Liver (tissue), 9 donors: ENCODE results near the gene KMT5C. TPM values are rescaled to one million over a fixed set of nuclear protein-coding genes. Genes with fewer than 3 reads are reported as not detected.

Experiments
- DNase-seq: peaks from one replicate; pipeline ENCODE4 v3.0.0-alpha.2; 2017; ENCODE audit warnings: low spot score
- H3K27ac ChIP-seq, 2 donors: one replicate each; pipeline ENCODE4 v1.7.0; 2013; ENCODE audit warnings: inconsistent platforms in 2 of 2, low read length in 2 of 2, control low read depth in 1 of 2, low read depth in 1 of 2, mild to moderate bottlenecking in 1 of 2
- H3K27me3 ChIP-seq, 4 donors: one replicate each; pipeline versions ENCODE4 v1.6.1 to v1.7.0; 2013; ENCODE audit warnings: low read length in 3 of 4, inconsistent platforms in 1 of 4, mild to moderate bottlenecking in 1 of 4, moderate library complexity in 1 of 4; ENCODE audit not compliant: control insufficient read depth in 4 of 4, insufficient read depth in 4 of 4
- H3K36me3 ChIP-seq, 4 donors: one replicate each; pipeline versions ENCODE4 v1.6.1 to v1.7.0; 2013; ENCODE audit warnings: low read length in 3 of 4, mild to moderate bottlenecking in 3 of 4, low read depth in 1 of 4, moderate library complexity in 1 of 4; ENCODE audit not compliant: control insufficient read depth in 4 of 4, insufficient read depth in 3 of 4
- H3K4me1 ChIP-seq, 4 donors: one replicate each; pipeline versions ENCODE4 v1.6.1 to v1.7.0; 2013; ENCODE audit warnings: low read length in 3 of 4, mild to moderate bottlenecking in 3 of 4, moderate library complexity in 1 of 4; ENCODE audit not compliant: control insufficient read depth in 4 of 4, insufficient read depth in 4 of 4
- H3K4me3 ChIP-seq, 3 donors: one replicate each; pipeline versions ENCODE4 v1.6.1 to v1.7.0; 2013; ENCODE audit warnings: low read length in 3 of 3, control low read depth in 1 of 3, low read depth in 1 of 3, mild to moderate bottlenecking in 1 of 3
- H3K9ac ChIP-seq, 2 donors: one replicate each; pipeline ENCODE4 v1.7.0; 2013; ENCODE audit warnings: low read length in 2 of 2, mild to moderate bottlenecking in 2 of 2, moderate library complexity in 2 of 2, control low read depth in 1 of 2, low read depth in 1 of 2
- H3K9me3 ChIP-seq, 4 donors: one replicate each; pipeline versions ENCODE4 v1.6.1 to v1.7.0; 2013; ENCODE audit warnings: low read length in 3 of 4; ENCODE audit not compliant: control insufficient read depth in 4 of 4
- EGR1 ChIP-seq, 2 donors: IDR thresholded peaks; 2 replicates each; pipeline ENCODE4 v1.6.1; 2016 to 2018; ENCODE audit warnings: antibody characterized with exemption in 2 of 2, low read depth in 2 of 2
- FOXA1 ChIP-seq: IDR thresholded peaks from 2 replicates; pipeline ENCODE4 v1.6.1; 2016; ENCODE audit warnings: antibody characterized with exemption
- FOXA2 ChIP-seq: IDR thresholded peaks from 2 replicates; pipeline ENCODE4 v1.6.1; 2016; ENCODE audit warnings: antibody characterized with exemption
- GABPA ChIP-seq, 2 donors: IDR thresholded peaks in 1 of 2; conservative IDR thresholded peaks in 1 of 2; 2 replicates each; pipeline ENCODE4 v1.6.1; 2016; ENCODE audit warnings: antibody characterized with exemption in 2 of 2, mild to moderate bottlenecking in 1 of 2, moderate library complexity in 1 of 2
- HNF4A ChIP-seq, 2 donors: conservative IDR thresholded peaks; 2 replicates each; pipeline ENCODE4 v1.6.1; 2016; ENCODE audit warnings: antibody characterized with exemption in 2 of 2, mild to moderate bottlenecking in 2 of 2
- HNF4G ChIP-seq: IDR thresholded peaks from 2 replicates; pipeline ENCODE4 v1.6.1; 2016; ENCODE audit warnings: antibody characterized with exemption
- JUND ChIP-seq, 2 donors: IDR thresholded peaks; 2 replicates each; pipeline ENCODE4 v1.6.1; 2016; ENCODE audit warnings: antibody characterized with exemption in 2 of 2
- NR2F2 ChIP-seq: IDR thresholded peaks from 2 replicates; pipeline ENCODE4 v1.6.1; 2016; ENCODE audit warnings: antibody characterized with exemption
- RAD21 ChIP-seq, 2 donors: IDR thresholded peaks; 2 replicates each; pipeline ENCODE4 v1.6.1; 2016; ENCODE audit warnings: antibody characterized with exemption in 2 of 2, mild to moderate bottlenecking in 2 of 2
- RXRA ChIP-seq, 2 donors: IDR thresholded peaks; 2 replicates each; pipeline ENCODE4 v1.6.1; 2017 to 2018; ENCODE audit warnings: antibody characterized with exemption in 2 of 2, mild to moderate bottlenecking in 1 of 2
- TAF1 ChIP-seq: conservative IDR thresholded peaks from 2 replicates; pipeline ENCODE4 v1.6.1; 2016; ENCODE audit warnings: antibody characterized with exemption, mild to moderate bottlenecking
- YY1 ChIP-seq: IDR thresholded peaks from 2 replicates; pipeline ENCODE4 v1.6.1; 2016; ENCODE audit warnings: antibody characterized with exemption, mild to moderate bottlenecking
- WGBS: extraction: QIAGEN DNeasy Blood & Tissue Kit; methylation state at CpG from one replicate; pipeline ENCODE4 v1.1.7; 2013; 5-methylcytosine and 5-hydroxymethylcytosine counted together
- polyA plus RNA-seq, 2 donors: library from polyadenylated mRNA; stranded (reverse) in 1 of 2; unstranded in 1 of 2; fragments of 200-250 nt in 1 of 2; fragments of >200 nt in 1 of 2; fragmentation: Nextera tagmentation in 1 of 2; extraction: Ambion mirVana in 1 of 2; gene quantifications; one replicate each; pipeline versions ENCODE4 v1.2.1 to v1.2.3, GENCODE V29; 2013 to 2015
- total RNA-seq, 2 donors: library from RNA; depleted of rRNA; stranded (reverse); fragments of >200 nt; gene quantifications; one replicate each; pipeline ENCODE4 v1.2.3, GENCODE V29; 2014
- TF ChIP-seq, protein P1 (sequence below): IDR thresholded peaks from 2 replicates; pipeline ENCODE4 v1.6.1; 2016; ENCODE audit warnings: antibody characterized with exemption
- TF ChIP-seq, protein P2 (sequence below): IDR thresholded peaks from 2 replicates; pipeline ENCODE4 v1.6.1; 2016; ENCODE audit warnings: antibody characterized with exemption
- TF ChIP-seq, protein P3 (sequence below): fragments of 150-350 bp; IDR thresholded peaks from 2 replicates; pipeline ENCODE4 v1.5.1; 2017; ENCODE audit warnings: improper control_type of control experiment, low read depth, low read length; ENCODE audit not compliant: missing input control
- TF ChIP-seq, protein P4 (sequence below): IDR thresholded peaks from 2 replicates; pipeline ENCODE4 v1.6.1; 2016; ENCODE audit warnings: antibody characterized with exemption
- donor health status: healthy.
- donor health status: healthy.
- donor health status: healthy.
- donor health status: healthy.
- donor health status: healthy.

The KMT5C gene
- total and polyA plus RNA-seq, 4 donors, result 1.1 to 11.6 (median 3.0) TPM

DNA sequence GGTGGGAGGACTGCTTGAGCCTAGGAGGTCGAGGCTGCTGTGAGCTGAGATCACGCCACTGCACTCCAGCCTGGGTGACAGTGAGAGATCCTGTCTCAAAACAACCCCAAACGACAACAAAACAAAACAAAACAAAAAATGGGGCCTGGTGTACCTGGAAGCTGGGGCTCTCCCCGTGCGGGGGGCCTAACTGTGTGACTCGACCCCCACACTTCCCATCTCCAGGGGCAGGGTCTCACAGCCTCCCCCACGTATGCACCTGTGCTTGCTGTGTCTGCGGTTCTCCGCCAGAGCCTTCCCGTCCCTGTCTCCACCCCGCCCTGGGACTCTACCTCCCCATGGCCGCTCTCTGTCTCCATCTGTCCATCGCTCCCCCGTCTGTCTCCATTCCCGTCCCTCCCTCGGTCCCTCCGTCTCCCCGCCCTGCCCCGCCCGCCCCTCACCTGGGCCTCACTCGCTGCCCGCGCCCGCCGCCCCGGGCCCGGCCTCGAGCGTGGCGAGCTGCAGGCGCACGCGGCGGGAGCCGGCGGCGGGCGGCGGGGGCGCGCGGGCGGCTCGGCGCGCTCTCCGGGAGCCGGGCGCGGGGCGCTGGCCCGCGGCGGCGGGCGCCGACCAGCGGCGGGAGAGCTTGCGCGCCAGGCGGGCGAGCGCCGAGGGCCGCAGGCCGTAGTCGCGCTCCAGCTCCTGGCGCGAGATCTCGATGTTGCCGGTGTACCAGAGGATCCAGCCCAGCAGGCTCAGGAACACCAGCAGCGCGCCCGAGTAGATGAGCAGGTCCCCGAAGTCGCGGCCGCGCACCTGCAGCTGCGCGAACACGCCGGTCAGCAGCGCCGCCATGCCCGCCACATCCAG, 43.8 kb downstream of the KMT5C start:
- H3K9me3 ChIP-seq, result no peaks in the 10 kb centered on the region

DNA sequence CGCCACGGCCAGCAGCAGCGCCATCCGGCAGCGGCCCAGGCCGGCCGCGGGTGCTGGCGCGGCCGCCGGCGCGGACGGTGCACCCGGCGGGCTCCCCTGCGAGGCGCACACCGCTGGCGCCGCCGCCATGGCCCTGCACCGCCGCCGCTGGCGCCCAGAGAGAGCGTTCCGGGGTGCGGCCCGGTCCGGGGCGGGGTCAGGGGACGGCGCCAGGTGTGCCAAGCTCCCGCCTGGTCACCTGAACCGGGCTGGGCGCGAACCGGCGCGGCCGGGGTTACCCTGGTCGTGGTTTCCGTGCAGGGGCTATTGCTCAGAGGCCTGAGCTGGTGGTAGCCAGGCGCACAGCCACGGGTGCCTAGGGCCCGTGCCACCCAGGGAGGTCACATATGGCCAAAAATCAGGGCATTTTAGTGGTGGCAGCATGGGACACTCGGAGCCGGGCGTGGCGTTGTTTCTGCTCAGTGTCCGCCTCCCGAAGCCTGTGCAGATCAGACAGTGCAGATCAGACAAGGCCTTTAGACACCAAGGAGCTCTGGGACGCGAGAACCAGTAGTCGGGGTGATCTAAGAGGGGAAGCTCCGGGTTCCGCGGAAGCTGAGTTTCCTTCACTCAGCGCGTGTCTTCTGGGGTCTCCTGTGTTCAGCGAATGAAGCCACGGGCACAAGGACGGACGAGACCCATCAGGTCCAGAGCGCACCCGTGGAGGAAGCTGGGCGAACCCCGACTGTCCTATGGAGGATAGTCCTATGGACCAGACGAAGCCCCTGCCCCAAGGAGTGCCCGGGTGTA, 44.6 kb downstream of the KMT5C start, which contains the start of gene TMEM238:
TSS of gene TMEM238 (minus strand) at position 162 of the 789 bp plus-strand sequence. CDS start at position 129, 33 bp downstream.
- H3K27ac ChIP-seq, result peak within 1 kb of the TSS; percentile 75 to 94
- peak within 1 kb of the TSS; percentile 56 to 71 (median 64) for H3K4me3 ChIP-seq
- peak within 1 kb of the TSS; percentile 71 to 83 for H3K9ac ChIP-seq
- no peaks in the 10 kb centered on the region for H3K9me3 ChIP-seq
- H3K4me1 ChIP-seq, result peaks cover 16 to 39% (median 30%) of the 10 kb centered on the region in 4 donors
- no peaks in the 10 kb centered on the region for H3K27me3 ChIP-seq
- peaks cover 8 to 20% (median 14%) of the 10 kb centered on the region in 4 donors for H3K36me3 ChIP-seq
- TF ChIP-seq, protein P1, sequence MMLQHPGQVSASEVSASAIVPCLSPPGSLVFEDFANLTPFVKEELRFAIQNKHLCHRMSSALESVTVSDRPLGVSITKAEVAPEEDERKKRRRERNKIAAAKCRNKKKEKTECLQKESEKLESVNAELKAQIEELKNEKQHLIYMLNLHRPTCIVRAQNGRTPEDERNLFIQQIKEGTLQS, result no peak
- no peak for TF ChIP-seq JUND (IDR thresholded peaks at IDR 0.05)
- no peak for TF ChIP-seq TAF1
- TF ChIP-seq, protein P2, sequence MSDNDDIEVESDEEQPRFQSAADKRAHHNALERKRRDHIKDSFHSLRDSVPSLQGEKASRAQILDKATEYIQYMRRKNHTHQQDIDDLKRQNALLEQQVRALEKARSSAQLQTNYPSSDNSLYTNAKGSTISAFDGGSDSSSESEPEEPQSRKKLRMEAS, result no peak
- no peak for TF ChIP-seq FOXA2
- TF ChIP-seq YY1, result no peak
- no peak for TF ChIP-seq HNF4G
- no peak for TF ChIP-seq HNF4A (conservative IDR thresholded peaks at IDR 0.05)
- TF ChIP-seq EGR1 (IDR thresholded peaks at IDR 0.05; ENCODE audit: low read depth in 2 of 2), result no peak
- TF ChIP-seq, protein P3, sequence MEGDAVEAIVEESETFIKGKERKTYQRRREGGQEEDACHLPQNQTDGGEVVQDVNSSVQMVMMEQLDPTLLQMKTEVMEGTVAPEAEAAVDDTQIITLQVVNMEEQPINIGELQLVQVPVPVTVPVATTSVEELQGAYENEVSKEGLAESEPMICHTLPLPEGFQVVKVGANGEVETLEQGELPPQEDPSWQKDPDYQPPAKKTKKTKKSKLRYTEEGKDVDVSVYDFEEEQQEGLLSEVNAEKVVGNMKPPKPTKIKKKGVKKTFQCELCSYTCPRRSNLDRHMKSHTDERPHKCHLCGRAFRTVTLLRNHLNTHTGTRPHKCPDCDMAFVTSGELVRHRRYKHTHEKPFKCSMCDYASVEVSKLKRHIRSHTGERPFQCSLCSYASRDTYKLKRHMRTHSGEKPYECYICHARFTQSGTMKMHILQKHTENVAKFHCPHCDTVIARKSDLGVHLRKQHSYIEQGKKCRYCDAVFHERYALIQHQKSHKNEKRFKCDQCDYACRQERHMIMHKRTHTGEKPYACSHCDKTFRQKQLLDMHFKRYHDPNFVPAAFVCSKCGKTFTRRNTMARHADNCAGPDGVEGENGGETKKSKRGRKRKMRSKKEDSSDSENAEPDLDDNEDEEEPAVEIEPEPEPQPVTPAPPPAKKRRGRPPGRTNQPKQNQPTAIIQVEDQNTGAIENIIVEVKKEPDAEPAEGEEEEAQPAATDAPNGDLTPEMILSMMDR, result no peak
- no peak for TF ChIP-seq GABPA (IDR thresholded peaks at IDR 0.05 in 1 of 2, conservative IDR thresholded peaks at IDR 0.05 in 1 of 2)
- no peak for TF ChIP-seq NR2F2
- no peak for TF ChIP-seq FOXA1
- no peak for TF ChIP-seq RXRA (IDR thresholded peaks at IDR 0.05)
- TF ChIP-seq RAD21 (IDR thresholded peaks at IDR 0.05), result no peak
- peak; percentile 44 for DNase-seq
- 19% methylated on average over 72 of the region's 72 CpGs for WGBS

More for the DNA sequence above, 43.8 kb downstream of the KMT5C start:
- 5% methylated on average over 88 of the region's 88 CpGs for WGBS
- no peaks in the 10 kb centered on the region for H3K27me3 ChIP-seq
- DNase-seq, result peak; percentile 50
- peak overlapping the region; percentile 28 to 71 (median 64) for H3K4me3 ChIP-seq
- no peak overlapping the region for H3K27ac ChIP-seq
- no peak overlapping the region for H3K9ac ChIP-seq
- H3K4me1 ChIP-seq, result peaks cover 16 to 37% (median 30%) of the 10 kb centered on the region in 4 donors
- TF ChIP-seq, protein P3, result peak; percentile 12
- TF ChIP-seq, protein P4, sequence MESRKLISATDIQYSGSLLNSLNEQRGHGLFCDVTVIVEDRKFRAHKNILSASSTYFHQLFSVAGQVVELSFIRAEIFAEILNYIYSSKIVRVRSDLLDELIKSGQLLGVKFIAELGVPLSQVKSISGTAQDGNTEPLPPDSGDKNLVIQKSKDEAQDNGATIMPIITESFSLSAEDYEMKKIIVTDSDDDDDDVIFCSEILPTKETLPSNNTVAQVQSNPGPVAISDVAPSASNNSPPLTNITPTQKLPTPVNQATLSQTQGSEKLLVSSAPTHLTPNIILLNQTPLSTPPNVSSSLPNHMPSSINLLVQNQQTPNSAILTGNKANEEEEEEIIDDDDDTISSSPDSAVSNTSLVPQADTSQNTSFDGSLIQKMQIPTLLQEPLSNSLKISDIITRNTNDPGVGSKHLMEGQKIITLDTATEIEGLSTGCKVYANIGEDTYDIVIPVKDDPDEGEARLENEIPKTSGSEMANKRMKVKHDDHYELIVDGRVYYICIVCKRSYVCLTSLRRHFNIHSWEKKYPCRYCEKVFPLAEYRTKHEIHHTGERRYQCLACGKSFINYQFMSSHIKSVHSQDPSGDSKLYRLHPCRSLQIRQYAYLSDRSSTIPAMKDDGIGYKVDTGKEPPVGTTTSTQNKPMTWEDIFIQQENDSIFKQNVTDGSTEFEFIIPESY, result no peak
- no peak for TF ChIP-seq RAD21 (IDR thresholded peaks at IDR 0.05)
- peaks cover 5 to 14% (median 9%) of the 10 kb centered on the region in 4 donors for H3K36me3 ChIP-seq
